Chondrocyte (in vitro differentiated cells): Measurements from ENCODE around the gene PLA2G4E. TPM values are rescaled to one million over a fixed set of nuclear protein-coding genes. Genes with fewer than 3 reads are reported as not detected.

Experiments used
- DNase-seq: peaks from one replicate; pipeline ENCODE4 v3.0.0; 2021; ENCODE audit warnings: mixed read lengths, low spot score
- H3K27ac Mint-ChIP-seq: one replicate; pipeline ENCODE4 v1.8.0; 2021; ENCODE audit warnings: mild to moderate bottlenecking, moderate library complexity, mixed read lengths; ENCODE audit not compliant: unreplicated experiment
- H3K27me3 Mint-ChIP-seq: 2 replicates; pipeline ENCODE4 v1.8.0; 2021; ENCODE audit warnings: low read depth, mixed read lengths
- H3K36me3 Mint-ChIP-seq: 2 replicates; pipeline ENCODE4 v1.8.0; 2021; ENCODE audit warnings: low read depth, mixed read lengths
- H3K4me1 Mint-ChIP-seq: 2 replicates; pipeline ENCODE4 v1.8.0; 2021; ENCODE audit warnings: low read depth, mild to moderate bottlenecking, mixed read lengths
- H3K4me3 Mint-ChIP-seq: one replicate; pipeline ENCODE4 v1.8.0; 2021; ENCODE audit warnings: mild to moderate bottlenecking, moderate library complexity, mixed read lengths; ENCODE audit not compliant: unreplicated experiment
- H3K9me3 Mint-ChIP-seq: 2 replicates; pipeline ENCODE4 v1.8.0; 2021; ENCODE audit warnings: low read depth, mixed read lengths
- total RNA-seq: library from RNA; stranded (reverse); gene quantifications from 3 replicates; pipeline ENCODE4 v1.2.1, GENCODE V29; 2021
- TF ChIP-seq, protein P1 (sequence below): fragments of 200-600 bp; sonication (generic); IDR thresholded peaks from 2 replicates; pipeline ENCODE4 v1.5.0; 2021; ENCODE audit warnings: antibody characterized with exemption, mild to moderate bottlenecking, moderate library complexity

Gene PLA2G4E
- total RNA-seq, 1 donor from 2014 or later, result not detected

DNA sequence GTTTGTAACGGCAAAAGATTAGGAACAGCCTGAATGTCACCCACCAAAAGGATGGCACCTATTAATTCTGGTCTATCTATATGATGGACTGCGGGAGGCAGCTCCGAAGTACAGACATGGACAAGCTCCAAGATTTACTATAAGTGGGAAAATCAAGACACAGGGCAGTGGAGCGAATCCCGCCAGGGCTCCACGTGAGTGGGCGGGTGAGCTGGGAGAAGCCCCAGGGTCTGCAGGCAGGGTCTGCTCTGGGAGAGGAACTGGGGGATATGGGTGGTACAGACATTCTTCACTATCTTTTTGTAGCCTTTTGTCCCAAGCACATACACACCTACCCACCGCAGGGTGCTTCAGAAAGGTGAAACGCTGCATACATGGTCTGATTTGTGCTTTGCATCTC is 88.7 kb downstream of the PLA2G4E start:
- H3K4me3 Mint-ChIP-seq, result no peak overlapping the region
- no peaks in the 10 kb centered on the region for H3K9me3 Mint-ChIP-seq
- H3K27me3 Mint-ChIP-seq, result no peaks in the 10 kb centered on the region
- peak overlapping the region; percentile 32 for H3K27ac Mint-ChIP-seq
- DNase-seq, result no peak
- no peaks in the 10 kb centered on the region for H3K36me3 Mint-ChIP-seq
- TF ChIP-seq, protein P1, sequence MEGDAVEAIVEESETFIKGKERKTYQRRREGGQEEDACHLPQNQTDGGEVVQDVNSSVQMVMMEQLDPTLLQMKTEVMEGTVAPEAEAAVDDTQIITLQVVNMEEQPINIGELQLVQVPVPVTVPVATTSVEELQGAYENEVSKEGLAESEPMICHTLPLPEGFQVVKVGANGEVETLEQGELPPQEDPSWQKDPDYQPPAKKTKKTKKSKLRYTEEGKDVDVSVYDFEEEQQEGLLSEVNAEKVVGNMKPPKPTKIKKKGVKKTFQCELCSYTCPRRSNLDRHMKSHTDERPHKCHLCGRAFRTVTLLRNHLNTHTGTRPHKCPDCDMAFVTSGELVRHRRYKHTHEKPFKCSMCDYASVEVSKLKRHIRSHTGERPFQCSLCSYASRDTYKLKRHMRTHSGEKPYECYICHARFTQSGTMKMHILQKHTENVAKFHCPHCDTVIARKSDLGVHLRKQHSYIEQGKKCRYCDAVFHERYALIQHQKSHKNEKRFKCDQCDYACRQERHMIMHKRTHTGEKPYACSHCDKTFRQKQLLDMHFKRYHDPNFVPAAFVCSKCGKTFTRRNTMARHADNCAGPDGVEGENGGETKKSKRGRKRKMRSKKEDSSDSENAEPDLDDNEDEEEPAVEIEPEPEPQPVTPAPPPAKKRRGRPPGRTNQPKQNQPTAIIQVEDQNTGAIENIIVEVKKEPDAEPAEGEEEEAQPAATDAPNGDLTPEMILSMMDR, result no peak
- peaks cover 87% of the 10 kb centered on the region for H3K4me1 Mint-ChIP-seq

Other genes with a start within 250 kb of the PLA2G4E start
- gene MAPKBP1, start 246.6 kb downstream of the PLA2G4E start, total RNA-seq, result 24.9 to 36.6 TPM (median 27.2 TPM) in 3 replicates
- 4.9 to 5.4 TPM (median 5.2 TPM) in 3 replicates for gene JMJD7, start 192.9 kb downstream of the PLA2G4E start, total RNA-seq
- 2.1 to 3.4 TPM (median 2.9 TPM) in 3 replicates for gene PLA2G4B, start 182.2 kb downstream of the PLA2G4E start, total RNA-seq
- gene SPTBN5, start 127.0 kb downstream of the PLA2G4E start, total RNA-seq, result 2.2 to 3.8 TPM (median 2.9 TPM) in 3 replicates
- 23.2 to 23.9 TPM (median 23.8 TPM) in 3 replicates for gene EHD4, start 48.5 kb downstream of the PLA2G4E start, total RNA-seq
- gene PLA2G4D, start 73.5 kb upstream of the PLA2G4E start, total RNA-seq, result not detected in 3 replicates
- gene PLA2G4F, start 135.6 kb upstream of the PLA2G4E start, total RNA-seq, result not detected in 3 replicates
- 52.5 to 69.2 TPM (median 53.5 TPM) in 3 replicates for gene VPS39, start 187.3 kb upstream of the PLA2G4E start, total RNA-seq